ENCODE measurements around the gene ANKLE2. TPM values are rescaled to one million over a fixed set of nuclear protein-coding genes. Genes with fewer than 3 reads are reported as not detected.

ANKLE2 gene
- total RNA-seq, 2 donors from 2014 or later, result 23.8 to 24.2 TPM

- Histone ChIP-seq H3K36me3 (peaks cover 89% of the 10 kb centered on the region), H3K4me1 (peaks cover 0 to 7% of the 10 kb centered on the region in 2 donors), H3K27me3 (no peaks in the 10 kb centered on the region), H3K27ac (no peak overlapping the region), H3K4me3 (no peak overlapping the region), H3K9me3 (no peaks in the 10 kb centered on the region)
- DNase-seq (ENCODE audit: low spot score), result no peak
- no peak for TF ChIP-seq CTCF (IDR thresholded peaks at IDR 0.05)
Observed at GRCh38 chr12:132775502-132776229, 14.0 kb upstream of the ANKLE2 start.

GRCh38 chr12:132774646-132775275 lies 13.1 kb upstream of the ANKLE2 start:
- H3K9me3 ChIP-seq, result no peaks in the 10 kb centered on the region
- H3K27me3 ChIP-seq, result no peaks in the 10 kb centered on the region
- H3K27ac ChIP-seq, result no peak overlapping the region
- no peak overlapping the region for H3K4me3 ChIP-seq
- no peak for TF ChIP-seq CTCF (IDR thresholded peaks at IDR 0.05)
- H3K4me1 ChIP-seq, result peaks cover 0 to 7% of the 10 kb centered on the region in 2 donors
- DNase-seq (ENCODE audit: low spot score), result no peak
- H3K36me3 ChIP-seq, result peaks cover 81% of the 10 kb centered on the region

- no peak for TF ChIP-seq CTCF (IDR thresholded peaks at IDR 0.05)
- H3K27ac ChIP-seq, result no peak overlapping the region
- no peaks in the 10 kb centered on the region for H3K9me3 ChIP-seq
- H3K36me3 ChIP-seq, result peaks cover 76% of the 10 kb centered on the region
- DNase-seq (ENCODE audit: low spot score), result no peak
- H3K4me3 ChIP-seq, result no peak overlapping the region
- peaks cover 0 to 7% of the 10 kb centered on the region in 2 donors for H3K4me1 ChIP-seq
- H3K27me3 ChIP-seq, result no peaks in the 10 kb centered on the region
Observed at GRCh38 chr12:132774159-132774558, 12.5 kb upstream of the ANKLE2 start.

GRCh38 chr12:132773077-132773955 lies 11.7 kb upstream of the ANKLE2 start:
- Histone ChIP-seq H3K27ac (no peak overlapping the region), H3K27me3 (no peaks in the 10 kb centered on the region), H3K4me3 (no peak overlapping the region), H3K4me1 (peaks cover 0 to 13% of the 10 kb centered on the region in 2 donors), H3K9me3 (no peaks in the 10 kb centered on the region), H3K36me3 (peaks cover 70% of the 10 kb centered on the region)
- no peak for DNase-seq (ENCODE audit: low spot score)
- TF ChIP-seq CTCF (IDR thresholded peaks at IDR 0.05), result no peak

- no peaks in the 10 kb centered on the region for H3K27me3 ChIP-seq
- no peak overlapping the region for H3K4me3 ChIP-seq
- TF ChIP-seq CTCF (IDR thresholded peaks at IDR 0.05), result no peak
- H3K36me3 ChIP-seq, result peaks cover 63% of the 10 kb centered on the region
- H3K27ac ChIP-seq, result no peak overlapping the region
- DNase-seq (ENCODE audit: low spot score), result no peak
- H3K9me3 ChIP-seq, result no peaks in the 10 kb centered on the region
- peaks cover 0 to 19% of the 10 kb centered on the region in 2 donors for H3K4me1 ChIP-seq
Observed at GRCh38 chr12:132772606-132773005, 11.0 kb upstream of the ANKLE2 start.
